HG02642 (cell line): Measurements from ENCODE around the gene TSC22D1.

Experiments used
- ATAC-seq: cut with Tn5 transposase; IDR thresholded peaks from one replicate; pipeline ENCODE4 v1.9.1; 2021; ENCODE audit warnings: mild to moderate bottlenecking; ENCODE audit not compliant: unreplicated experiment, poor library complexity

The TSC22D1 gene

DNA sequence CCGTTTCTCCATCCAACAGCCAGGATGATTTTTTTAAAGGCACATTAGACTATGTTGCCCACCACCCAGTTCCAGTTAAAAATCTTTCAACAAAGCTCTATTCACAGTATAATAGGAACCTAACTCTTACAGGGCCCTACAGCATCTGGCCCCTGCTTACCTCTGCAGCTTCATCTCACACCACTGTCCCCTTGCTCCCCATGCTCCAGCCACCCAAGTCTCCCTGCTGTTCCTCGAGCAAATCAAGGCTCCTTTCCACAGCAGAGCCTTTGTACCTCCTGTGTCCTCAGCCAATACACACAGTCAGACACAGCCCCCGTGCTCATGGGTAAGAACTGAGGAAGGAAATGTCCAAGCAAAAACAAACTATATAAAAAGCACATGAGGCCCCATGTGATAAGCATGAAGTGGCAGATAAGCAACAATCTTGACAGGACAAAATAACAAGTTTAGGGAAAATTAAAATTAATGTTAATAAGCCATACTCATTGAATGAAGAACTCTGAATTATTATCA, 67.5 kb downstream of the TSC22D1 start:
- ATAC-seq = no peak

DNA sequence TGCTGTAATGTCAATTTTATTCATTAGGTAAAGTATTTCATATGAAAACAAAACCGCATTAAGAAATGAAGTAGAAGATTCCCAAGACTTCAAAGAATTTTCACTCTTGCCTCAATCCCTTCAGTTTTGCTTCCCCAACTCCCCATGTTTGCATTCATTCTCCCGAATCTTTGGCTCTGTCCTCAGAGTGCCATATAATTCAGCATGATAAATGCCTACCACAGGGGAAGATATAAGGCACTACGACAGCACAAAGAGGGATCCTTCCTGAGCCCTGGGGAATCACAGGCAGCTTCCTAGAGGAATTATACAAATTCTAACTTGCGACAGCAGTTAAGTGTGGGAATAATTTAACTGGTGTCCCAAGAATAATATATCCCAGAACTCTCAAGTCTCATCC, 68.5 kb downstream of the TSC22D1 start:
- no peak for ATAC-seq

DNA sequence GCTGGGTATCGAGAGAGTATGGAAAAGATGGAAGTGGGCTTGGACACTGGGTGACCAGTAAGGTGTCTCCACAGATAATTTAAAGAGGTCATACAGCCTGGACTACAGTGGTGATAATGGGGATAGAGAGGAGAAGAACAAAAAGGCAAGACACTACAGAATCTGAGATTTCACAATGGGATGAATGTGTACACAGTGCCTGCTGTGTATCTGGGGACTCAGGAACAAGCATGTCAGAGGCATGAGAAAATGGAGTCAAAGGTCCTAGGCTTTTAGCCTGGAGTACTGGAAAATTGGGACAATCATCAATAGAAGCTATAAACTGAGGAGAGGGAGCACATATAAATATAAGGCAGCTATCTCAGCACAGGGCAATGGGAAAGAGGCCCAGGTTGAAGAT, 69.4 kb downstream of the TSC22D1 start:
- no peak for ATAC-seq

DNA sequence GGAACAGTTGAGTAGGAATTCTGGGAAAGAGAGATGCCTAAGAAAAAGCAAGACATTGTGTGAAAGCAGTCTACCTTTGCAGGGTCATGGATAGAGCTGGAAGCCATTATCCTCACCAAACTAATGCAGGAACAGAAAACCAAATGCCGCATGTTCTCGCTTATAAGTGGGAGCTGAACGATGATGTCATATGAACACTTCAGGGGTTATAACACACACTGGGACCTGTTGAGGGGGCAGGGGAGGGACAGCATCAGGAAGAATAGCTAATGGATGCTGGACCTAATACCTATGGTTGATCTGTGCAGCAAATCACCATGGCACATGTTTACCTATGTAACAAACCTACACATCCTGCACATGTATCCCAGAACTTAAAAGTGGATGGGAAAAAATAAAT, 69.9 kb downstream of the TSC22D1 start:
- no peak for ATAC-seq

DNA sequence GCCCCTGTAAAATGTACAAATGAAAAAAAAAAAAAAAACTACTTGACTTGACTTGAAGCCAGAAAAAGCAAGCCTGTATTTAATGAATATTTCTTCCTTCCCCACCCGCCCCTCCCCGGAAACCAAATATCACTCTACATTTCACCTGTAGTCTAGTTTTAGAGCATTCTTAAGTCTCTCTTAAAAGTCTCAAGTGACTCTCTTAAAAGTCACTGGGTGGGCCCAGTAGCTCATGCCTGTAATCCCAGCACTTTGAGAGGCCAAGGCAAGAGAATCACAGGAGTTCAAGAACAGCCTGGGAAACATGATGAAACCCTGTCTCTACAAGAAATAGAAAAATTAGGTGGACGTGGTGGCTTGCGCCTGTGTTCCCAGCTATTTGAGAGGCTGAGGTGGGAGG, 72.0 kb downstream of the TSC22D1 start:
- no peak for ATAC-seq

DNA sequence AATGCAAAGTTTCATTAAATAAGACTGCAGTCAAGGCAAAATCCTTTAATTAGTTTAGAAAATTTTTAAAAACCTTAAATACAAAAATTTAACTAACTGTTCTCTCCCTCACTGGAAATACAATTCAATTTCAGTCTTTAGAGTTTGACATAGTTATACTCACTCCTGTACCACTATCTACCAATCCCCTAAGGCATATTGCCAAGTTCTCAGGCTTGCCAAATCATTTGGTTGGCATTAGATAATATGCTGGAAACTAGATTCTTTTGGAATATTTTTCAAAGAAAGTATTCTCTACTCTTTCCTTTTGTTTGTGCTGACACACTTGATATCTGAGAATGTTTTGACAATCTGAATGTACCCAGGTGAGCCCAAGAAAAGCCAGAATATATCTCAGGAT, 77.2 kb downstream of the TSC22D1 start:
- ATAC-seq = no peak

DNA sequence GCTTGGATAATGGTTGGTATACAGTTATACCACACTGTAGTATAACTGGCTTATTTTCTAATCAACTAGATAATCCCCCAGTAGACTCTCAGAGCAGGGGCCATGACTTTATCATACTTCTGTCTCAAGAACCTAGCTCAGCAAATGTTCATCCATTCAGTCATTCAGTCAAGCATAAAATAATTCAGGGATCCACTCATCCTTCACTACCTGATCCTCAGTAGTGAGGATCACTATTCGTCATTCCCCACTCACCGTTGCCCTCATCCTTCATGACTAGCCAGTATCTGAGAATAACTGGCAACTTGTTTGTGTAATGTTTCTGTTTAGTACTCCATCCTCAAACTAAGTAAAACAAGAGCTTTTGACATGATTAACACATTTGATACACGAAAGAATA, 77.6 kb downstream of the TSC22D1 start:
- no peak for ATAC-seq

DNA sequence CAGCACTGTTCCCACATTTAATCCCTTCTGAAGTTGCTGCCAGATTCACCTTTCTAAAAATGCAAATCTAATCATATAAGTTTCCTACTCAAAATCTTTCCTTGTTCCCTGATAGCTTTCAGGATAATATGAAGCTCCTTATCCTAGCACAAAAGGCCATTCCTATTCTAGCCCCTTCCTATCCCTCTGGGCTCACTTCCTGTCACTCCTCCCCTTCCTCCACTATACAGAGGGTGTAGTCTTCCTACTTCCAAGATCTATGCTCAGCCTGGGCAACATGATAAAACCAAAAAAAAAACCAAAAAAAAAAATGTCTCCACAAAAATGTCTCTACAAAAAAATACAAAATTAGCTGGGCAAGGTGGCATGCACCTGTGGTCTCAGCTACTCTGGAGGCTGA, 78.3 kb downstream of the TSC22D1 start:
- ATAC-seq = no peak

DNA sequence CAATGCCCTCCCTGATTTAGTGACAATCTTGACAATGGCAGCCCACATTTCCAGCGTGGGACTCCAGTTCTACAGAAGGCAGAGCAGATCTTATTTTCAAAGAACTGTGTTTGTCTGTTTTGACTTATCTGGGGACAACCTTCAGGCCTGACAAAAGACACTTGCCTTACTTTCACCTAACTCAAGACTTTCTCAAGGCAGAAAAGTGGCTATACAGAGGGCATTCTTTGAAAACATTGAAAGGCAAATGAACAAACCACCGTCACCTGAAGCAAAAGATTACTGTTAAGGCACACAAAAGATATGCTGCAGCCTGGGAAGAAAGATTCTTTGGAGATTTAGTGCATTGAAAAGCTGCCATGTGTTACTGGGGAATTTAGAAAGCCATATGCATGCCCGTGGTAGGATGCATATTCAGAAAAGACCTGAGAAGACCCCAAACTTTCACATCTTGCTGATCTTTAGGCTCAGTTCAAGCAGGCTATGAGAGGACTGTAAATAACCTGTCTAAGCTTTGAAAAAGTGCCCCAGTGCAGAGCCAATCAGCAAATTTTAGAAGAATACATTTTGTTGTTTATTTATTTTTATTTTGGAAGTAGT, 82.8 kb downstream of the TSC22D1 start:
- ATAC-seq = no peak

DNA sequence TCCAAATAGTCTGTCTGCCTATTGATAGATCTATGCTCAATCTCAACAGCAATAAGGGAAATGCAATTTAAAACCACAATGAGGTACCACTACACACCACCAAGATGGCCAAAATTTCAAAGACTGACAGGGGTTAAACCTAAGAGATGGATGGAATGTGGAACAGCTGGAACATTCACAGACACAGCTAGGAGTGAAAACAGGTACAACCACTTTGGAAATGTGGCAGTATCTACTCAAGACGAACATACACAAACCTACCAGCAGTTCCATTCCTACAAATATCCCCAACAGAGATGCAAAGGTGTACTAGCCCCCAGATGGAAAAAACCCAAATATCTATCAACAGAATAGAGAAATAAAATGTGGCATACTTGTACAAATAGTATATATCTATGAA, 86.4 kb downstream of the TSC22D1 start:
- ATAC-seq = no peak

DNA sequence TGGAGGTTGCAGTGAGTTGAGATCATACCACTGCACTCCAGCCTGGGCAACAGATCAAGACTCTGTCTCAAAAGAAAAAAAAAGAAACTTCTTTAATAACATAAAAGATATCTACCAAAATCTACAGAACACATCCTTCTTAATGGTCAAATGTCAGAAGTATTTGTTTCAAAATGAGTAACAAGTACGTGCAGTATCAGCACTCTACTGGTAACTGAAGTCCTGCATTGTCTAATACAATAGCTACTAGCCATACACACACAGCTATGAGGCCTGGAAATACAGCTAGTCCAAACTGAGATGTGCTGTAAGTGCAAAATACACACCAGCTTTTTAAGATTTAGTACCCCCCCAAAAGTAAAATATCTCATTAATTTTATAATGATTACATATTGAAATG, 88.1 kb downstream of the TSC22D1 start:
- ATAC-seq = no peak

DNA sequence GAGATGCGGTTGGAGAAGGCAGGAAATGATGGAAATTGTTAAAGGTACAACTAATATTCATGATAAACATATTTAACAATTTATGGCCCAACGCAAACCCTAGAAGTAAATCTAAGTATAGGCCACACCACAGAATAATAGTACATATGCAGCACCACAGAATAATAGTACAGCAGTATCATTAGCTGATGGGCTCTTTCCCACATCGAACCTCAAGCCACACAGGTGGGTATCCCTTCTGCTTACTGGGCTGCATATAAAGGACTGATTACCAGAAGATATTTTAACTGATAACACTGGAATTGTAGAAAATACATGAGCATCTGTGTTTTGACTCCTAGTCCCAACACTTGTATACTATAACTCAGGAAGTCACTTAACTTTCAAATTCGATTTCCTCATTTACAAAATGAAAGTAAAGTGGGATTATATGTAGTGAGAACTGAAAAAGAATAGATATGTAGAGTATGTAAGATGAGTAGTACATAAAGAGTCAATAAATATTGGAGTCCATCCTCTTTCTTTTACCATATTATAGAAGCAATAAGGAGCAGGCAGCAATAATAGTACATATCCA, 91.5 kb downstream of the TSC22D1 start:
- ATAC-seq = no peak

DNA sequence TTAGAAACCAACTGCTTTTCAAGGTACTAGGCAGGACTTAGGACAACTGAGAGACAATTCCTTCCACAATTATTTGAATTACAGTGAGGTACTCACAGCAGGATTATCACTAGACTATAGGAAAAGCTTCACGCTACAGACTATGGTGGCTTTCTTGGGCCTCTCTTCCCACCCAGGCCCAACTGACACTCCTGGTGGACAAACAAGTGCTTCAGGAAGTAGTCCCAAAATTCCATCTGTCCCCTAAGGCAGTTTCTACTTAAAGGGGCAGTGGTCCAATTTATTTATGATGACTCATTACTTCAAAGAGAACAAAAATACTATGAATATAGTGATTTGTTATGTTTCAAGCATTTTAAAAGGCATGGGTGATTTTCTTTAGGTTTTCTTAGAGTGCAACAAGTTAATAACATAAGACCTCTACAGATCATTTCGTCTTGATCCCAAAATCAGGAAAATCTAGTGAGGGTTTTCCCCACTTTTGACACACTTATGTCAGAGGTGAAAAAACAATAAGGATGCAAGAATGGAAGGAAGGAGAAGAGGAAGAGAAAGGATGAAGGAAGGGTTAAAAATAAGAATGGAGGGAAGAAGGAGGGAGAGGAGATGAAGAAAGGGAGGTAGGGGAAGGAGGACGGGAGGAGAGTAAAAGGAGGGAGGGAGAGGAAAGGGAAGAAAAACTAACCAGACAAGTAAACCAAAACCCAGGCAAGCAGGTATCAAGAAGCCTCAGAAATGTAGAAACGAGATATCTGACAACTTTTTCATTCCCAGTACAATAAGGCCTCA, 101.8 kb downstream of the TSC22D1 start:
- no peak for ATAC-seq

DNA sequence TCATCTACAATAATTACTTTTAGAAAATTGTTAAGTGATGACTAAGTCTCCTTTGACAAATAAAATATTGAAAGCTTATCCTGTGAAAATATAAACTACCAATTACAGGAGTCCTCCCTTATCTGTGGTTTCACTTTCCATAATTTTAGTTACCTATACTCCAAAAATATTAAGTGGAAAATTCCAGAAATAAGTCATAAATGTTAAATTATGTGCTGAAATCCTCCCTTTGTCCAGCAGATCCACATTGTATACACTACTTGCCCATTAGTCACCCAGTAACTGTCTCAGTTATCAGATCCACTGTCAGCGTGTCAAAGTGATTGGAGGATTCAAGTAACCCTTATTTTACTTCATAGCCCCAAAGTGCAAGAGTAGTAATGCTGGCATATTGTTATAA, 104.4 kb downstream of the TSC22D1 start:
- ATAC-seq = no peak

DNA sequence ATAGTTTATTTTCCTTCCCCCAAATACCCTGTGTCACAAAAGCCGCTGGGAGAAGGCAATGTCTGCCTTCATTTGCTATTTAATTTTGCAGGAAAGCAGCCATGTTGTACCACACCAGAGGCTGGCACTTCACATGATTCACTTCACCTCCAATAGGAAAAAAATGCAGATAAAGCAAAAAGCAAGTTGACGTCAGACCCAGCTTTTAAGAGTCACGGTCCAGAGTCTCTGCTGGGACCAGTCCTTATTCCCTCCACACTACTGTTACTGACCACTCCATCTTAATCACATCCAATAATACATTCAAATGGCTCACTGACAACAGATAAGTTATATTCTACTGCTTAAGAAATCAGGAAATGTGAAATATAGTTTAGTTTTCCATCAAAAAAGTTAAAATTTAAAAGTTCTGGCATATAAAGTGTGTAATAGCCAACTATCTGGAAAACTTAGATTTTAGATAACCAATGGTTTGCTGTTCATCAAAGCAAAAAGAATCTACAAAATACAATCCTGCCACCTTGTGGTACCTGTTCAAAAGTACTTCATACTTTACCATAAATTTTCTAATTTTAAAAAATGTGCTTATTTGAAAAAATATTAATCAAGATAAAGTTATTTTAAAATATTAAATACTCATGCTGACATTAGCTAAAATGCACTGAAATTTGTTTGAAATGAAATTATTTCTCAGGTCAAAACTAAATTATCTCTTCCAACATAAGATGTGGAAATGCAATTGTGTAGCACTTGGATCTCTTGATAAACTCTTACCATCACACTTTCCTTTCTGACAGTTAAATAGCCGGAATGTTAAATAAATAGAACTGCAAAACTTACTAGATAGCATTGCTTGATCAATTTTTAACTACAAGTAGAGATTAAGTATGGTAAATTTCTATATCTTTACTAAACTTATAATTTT, 105.2 kb downstream of the TSC22D1 start:
- ATAC-seq = no peak

DNA sequence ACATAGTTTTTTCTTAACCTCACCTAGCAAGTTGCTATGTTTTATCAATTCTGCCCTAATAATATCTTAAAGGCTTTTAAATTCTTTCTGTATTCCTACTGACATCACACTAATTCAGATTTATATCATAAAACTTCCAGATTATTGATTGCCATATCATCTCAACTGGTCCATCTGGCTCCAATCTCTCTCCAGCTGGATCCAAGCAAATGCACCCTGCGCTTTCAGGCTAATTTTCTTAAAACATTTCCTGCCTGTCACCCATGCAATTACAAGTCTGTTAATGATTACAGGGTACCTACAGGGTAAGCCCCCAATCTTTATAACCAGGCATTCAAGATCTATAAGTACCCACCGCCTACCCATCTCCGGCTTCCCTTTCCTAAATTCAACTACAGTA, 107.3 kb downstream of the TSC22D1 start:
- ATAC-seq = no peak

DNA sequence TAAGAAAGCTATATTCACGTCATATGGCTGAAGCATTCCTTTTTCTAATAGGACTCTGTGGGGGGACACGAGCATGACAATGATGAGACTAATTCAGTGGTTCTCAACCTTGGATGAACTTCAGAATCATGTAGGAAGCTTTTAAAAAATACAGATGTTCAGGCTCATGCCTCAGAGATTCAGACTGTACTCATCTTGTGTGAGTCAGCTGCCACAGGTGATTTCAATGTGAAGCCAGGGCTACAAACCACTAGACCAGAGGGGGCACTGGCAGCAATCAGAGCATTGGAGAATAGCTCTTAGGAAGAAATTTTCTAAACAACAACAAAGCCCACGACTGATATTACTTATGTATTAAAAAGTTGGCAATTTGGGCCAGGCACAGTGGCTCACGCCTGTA, 110.8 kb downstream of the TSC22D1 start:
- ATAC-seq = no peak

DNA sequence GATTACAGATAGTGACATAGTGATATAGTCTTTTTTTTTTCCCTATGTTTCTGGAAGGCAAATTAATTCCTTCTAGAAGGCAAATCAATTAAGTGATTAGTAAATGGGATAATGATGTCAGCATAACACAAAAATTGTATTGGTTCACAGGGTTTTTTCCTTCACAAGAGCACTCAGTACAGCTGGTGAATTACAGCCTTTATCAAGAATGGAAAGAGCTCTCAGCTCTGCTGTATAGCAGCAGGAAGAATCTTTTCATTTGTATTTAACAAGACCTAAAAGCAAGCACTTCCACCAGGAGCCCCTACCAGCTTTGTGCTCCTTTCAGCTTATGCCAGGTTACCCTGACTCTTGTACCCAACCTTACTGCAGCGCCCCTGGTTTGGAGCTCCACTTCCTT, 111.7 kb downstream of the TSC22D1 start:
- ATAC-seq = no peak

DNA sequence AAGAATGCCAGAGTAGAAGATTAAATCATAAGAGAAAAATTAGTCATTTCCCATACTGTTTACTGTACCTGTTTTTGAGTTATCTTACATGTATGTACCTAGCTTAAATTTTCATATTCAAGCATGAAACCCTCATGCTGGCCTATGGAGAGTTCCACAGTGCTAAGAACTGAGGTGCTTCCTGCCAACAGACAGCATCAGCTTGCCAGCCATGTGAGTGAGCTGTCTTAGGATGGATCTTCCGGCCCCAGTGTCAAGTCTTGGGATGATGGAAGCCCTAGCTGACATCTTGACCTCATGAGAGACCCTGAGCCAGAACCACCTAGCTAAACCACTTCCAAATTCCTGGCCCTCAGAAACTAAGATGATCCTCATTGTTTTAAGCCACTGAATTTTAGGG, 112.4 kb downstream of the TSC22D1 start:
- ATAC-seq = no peak

DNA sequence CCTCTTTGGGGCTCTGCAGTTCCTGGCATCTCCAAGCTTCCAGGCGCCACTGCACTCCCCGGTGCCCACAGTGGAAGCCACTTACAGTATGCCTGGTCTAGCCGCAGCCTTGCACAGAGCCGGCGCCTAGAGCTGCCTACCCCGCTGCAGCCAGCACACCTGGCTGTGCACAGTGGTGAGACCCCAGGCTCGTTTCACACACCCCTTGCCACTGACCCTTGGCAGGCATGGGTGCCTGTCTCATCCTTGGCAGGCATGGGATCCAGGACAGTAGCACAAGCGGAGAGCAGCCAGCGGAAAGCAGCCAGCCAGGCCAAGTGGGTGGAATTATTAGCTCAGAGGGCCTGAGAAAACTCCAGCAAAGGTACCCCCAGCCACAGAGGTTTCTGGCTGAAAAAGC, 116.5 kb downstream of the TSC22D1 start:
- ATAC-seq = no peak
